ENCODE data around the gene TUBB4B.

TUBB4B gene

GRCh38 chr9:137232510-137232909, 8.6 kb upstream of the TUBB4B start:
- DNase-seq (no peak), ATAC-seq (ENCODE audit: insufficient read depth, low read depth) (no peak)
- Histone ChIP-seq H3K9ac (ENCODE audit: low read depth, low read length) (no peak overlapping the region), H3K27me3 (ENCODE audit: insufficient read depth, low read length, poor library complexity) (no peaks in the 10 kb centered on the region), H3K79me2 (ENCODE audit: insufficient read depth, low read length) (no peaks in the 10 kb centered on the region), H2AFZ (ENCODE audit: low read depth, low read length) (no peak overlapping the region), H3K27ac (ENCODE audit: low read length) (no peak overlapping the region), H4K20me1 (ENCODE audit: insufficient read depth, low read length) (peaks cover 3% of the 10 kb centered on the region; the same call in 1 of the 2 replicates), H3K9me3 (ENCODE audit: insufficient read depth, low read length, severe bottlenecking) (no peaks in the 10 kb centered on the region), H3K4me1 (ENCODE audit: insufficient read depth, low read length) (peaks cover 16% of the 10 kb centered on the region), H3K36me3 (ENCODE audit: insufficient read depth, low read length) (no peaks in the 10 kb centered on the region), H3K4me3 (ENCODE audit: low read depth in 1 of 2, low read length in 2 of 2) (no peak overlapping the region), H3K4me2 (ENCODE audit: insufficient read depth, low read length) (no peak overlapping the region)
- TF ChIP-seq CTCF (IDR thresholded peaks at IDR 0.05; ENCODE audit: borderline replicate concordance, extremely low read depth, low read length, poor library complexity, severe bottlenecking) (no peak), EZH2 (IDR thresholded peaks at IDR 0.05; ENCODE audit: borderline replicate concordance, low read depth, low read length, severe bottlenecking) (no peak)

- H3K9ac ChIP-seq (ENCODE audit: low read depth, low read length), result no peak overlapping the region
- no peaks in the 10 kb centered on the region; the same call in 1 of the 2 replicates for H3K79me2 ChIP-seq (ENCODE audit: insufficient read depth, low read length)
- DNase-seq (no peak), ATAC-seq (ENCODE audit: insufficient read depth, low read depth) (no peak)
- TF ChIP-seq CTCF (IDR thresholded peaks at IDR 0.05; ENCODE audit: borderline replicate concordance, extremely low read depth, low read length, poor library complexity, severe bottlenecking) (no peak), EZH2 (IDR thresholded peaks at IDR 0.05; ENCODE audit: borderline replicate concordance, low read depth, low read length, severe bottlenecking) (no peak)
- no peak overlapping the region for H3K4me3 ChIP-seq (ENCODE audit: low read depth in 1 of 2, low read length in 2 of 2)
- H2AFZ ChIP-seq (ENCODE audit: low read depth, low read length), result no peak overlapping the region
- H3K4me1 ChIP-seq (ENCODE audit: insufficient read depth, low read length), result peaks cover 16% of the 10 kb centered on the region
- no peaks in the 10 kb centered on the region for H3K9me3 ChIP-seq (ENCODE audit: insufficient read depth, low read length, severe bottlenecking)
- H3K27ac ChIP-seq (ENCODE audit: low read length), result no peak overlapping the region
- peaks cover 8% of the 10 kb centered on the region; the same call in 1 of the 2 replicates for H4K20me1 ChIP-seq (ENCODE audit: insufficient read depth, low read length)
- no peak overlapping the region for H3K4me2 ChIP-seq (ENCODE audit: insufficient read depth, low read length)
- H3K36me3 ChIP-seq (ENCODE audit: insufficient read depth, low read length), result no peaks in the 10 kb centered on the region
- H3K27me3 ChIP-seq (ENCODE audit: insufficient read depth, low read length, poor library complexity), result no peaks in the 10 kb centered on the region
Measured at GRCh38 chr9:137233143-137233980, 7.7 kb upstream of the TUBB4B start.

GRCh38 chr9:137234055-137234697, 6.9 kb upstream of the TUBB4B start:
- no peak for TF ChIP-seq EZH2 (IDR thresholded peaks at IDR 0.05; ENCODE audit: borderline replicate concordance, low read depth, low read length, severe bottlenecking)
- no peak for TF ChIP-seq CTCF (IDR thresholded peaks at IDR 0.05; ENCODE audit: borderline replicate concordance, extremely low read depth, low read length, poor library complexity, severe bottlenecking)
- Histone ChIP-seq H3K4me1 (ENCODE audit: insufficient read depth, low read length) (peaks cover 24% of the 10 kb centered on the region), H3K9ac (ENCODE audit: low read depth, low read length) (no peak overlapping the region), H3K9me3 (ENCODE audit: insufficient read depth, low read length, severe bottlenecking) (no peaks in the 10 kb centered on the region), H3K27me3 (ENCODE audit: insufficient read depth, low read length, poor library complexity) (no peaks in the 10 kb centered on the region), H3K36me3 (ENCODE audit: insufficient read depth, low read length) (no peaks in the 10 kb centered on the region; the same call in 1 of the 2 replicates), H4K20me1 (ENCODE audit: insufficient read depth, low read length) (peaks cover 13% of the 10 kb centered on the region; the same call in 1 of the 2 replicates), H3K4me2 (ENCODE audit: insufficient read depth, low read length) (no peak overlapping the region), H2AFZ (ENCODE audit: low read depth, low read length) (no peak overlapping the region), H3K4me3 (ENCODE audit: low read depth in 1 of 2, low read length in 2 of 2) (no peak overlapping the region), H3K27ac (ENCODE audit: low read length) (no peak overlapping the region), H3K79me2 (ENCODE audit: insufficient read depth, low read length) (no peaks in the 10 kb centered on the region; the same call in 1 of the 2 replicates)
- no peak for DNase-seq
- ATAC-seq (ENCODE audit: insufficient read depth, low read depth), result no peak

All from DND-41 (cell line).